ENCODE data around the gene DPYSL4.
"Not testable (repeated sequence)": the region's sequence is repeated elsewhere in the genome, so short reads cannot be mapped to it uniquely, and the experiment has no call there.

The DPYSL4 gene

DNA sequence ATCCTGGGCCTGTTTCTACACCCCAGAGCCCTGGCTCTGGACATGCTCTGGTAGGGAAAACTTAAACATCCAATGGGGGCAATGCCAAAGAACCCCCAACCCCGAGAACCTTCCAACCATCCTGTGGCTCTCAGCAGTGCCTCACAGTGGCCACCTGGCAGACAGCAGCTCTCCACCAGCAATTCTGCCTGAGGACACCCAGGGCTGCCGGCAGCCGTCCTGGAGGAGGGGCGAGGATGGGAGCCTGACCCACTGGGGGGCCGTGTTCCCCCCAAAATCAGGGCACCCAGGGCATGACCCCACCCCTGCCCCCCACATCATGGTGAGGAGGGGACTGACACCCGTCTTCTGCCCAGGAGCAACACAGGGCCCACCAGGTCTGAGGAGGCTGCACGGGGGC lies 32.7 kb downstream of the DPYSL4 start:
- H3K4me3 ChIP-seq: no peak overlapping the region
- no peak overlapping the region for H3K27ac ChIP-seq
- TF ChIP-seq, protein P1, sequence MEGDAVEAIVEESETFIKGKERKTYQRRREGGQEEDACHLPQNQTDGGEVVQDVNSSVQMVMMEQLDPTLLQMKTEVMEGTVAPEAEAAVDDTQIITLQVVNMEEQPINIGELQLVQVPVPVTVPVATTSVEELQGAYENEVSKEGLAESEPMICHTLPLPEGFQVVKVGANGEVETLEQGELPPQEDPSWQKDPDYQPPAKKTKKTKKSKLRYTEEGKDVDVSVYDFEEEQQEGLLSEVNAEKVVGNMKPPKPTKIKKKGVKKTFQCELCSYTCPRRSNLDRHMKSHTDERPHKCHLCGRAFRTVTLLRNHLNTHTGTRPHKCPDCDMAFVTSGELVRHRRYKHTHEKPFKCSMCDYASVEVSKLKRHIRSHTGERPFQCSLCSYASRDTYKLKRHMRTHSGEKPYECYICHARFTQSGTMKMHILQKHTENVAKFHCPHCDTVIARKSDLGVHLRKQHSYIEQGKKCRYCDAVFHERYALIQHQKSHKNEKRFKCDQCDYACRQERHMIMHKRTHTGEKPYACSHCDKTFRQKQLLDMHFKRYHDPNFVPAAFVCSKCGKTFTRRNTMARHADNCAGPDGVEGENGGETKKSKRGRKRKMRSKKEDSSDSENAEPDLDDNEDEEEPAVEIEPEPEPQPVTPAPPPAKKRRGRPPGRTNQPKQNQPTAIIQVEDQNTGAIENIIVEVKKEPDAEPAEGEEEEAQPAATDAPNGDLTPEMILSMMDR (IDR thresholded peaks at IDR 0.05): no peak
- no peak for DNase-seq (ENCODE audit: low spot score)

DNA sequence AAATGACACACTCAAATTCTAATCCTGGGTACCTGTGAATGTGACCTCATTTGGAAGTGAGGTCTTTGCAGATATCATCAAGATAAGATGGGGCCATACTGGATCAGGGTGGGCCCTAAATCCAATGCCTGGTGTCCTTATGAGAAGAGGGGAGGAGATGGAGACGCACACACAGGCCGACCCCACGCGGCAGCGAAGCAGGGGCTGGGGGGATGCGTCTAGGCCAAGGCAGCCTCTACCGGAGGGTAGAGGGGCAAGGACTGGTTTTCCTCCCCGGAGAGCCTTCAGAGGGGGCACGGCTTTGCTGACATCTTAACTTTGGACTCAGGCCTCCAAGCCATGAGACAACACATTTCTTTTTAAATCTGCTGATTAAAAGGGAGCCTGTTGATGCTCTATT lies 33.3 kb downstream of the DPYSL4 start:
- no peak overlapping the region for H3K4me3 ChIP-seq
- H3K27ac ChIP-seq: no peak overlapping the region
- DNase-seq (ENCODE audit: low spot score): no peak
- TF ChIP-seq, protein P1 (IDR thresholded peaks at IDR 0.05): no peak

DNA sequence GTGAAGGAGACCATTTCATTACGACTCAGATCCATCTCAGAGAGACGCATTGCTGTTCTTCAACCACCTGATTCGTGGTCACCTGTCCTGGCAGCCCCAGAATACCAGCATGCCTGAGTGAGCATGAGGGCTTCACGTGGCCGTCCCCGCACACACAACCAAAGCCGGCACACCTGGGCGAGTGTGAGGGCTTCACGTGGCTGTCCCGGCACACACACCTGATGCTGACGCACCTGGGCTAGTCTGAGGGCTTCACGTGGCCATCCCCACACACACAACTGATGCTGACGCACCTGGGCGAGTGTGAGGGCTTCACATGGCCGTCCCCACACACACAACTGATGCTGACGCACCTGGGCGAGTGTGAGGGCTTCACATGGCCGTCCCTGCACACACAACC lies 34.2 kb downstream of the DPYSL4 start:
- not testable (repeated sequence) for H3K27ac ChIP-seq; H3K4me3 ChIP-seq; DNase-seq (ENCODE audit: low spot score)

DNA sequence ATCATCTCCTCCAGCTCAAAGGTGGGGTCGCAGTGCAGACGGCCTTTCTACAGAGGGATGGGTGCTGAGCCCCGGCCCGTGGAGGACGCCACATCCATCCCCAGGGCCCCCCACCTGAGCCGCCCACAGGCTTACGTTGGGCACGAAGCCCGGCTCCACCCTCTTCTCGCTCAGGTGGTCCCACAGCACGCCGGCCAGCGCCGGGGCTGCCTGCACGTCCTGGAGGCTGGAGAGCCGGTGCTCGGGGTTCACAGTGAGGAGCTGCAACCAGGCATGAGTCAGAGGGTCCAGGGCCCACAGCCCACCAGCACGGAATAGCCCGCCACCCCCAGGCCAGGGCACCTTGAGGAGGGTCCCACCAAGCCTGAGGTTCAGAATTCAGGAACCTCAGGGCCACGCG lies 36.0 kb downstream of the DPYSL4 start:
- no peak for DNase-seq (ENCODE audit: low spot score)
- no peak overlapping the region for H3K4me3 ChIP-seq
- TF ChIP-seq, protein P1 (IDR thresholded peaks at IDR 0.05): no peak
- H3K27ac ChIP-seq: no peak overlapping the region

DNA sequence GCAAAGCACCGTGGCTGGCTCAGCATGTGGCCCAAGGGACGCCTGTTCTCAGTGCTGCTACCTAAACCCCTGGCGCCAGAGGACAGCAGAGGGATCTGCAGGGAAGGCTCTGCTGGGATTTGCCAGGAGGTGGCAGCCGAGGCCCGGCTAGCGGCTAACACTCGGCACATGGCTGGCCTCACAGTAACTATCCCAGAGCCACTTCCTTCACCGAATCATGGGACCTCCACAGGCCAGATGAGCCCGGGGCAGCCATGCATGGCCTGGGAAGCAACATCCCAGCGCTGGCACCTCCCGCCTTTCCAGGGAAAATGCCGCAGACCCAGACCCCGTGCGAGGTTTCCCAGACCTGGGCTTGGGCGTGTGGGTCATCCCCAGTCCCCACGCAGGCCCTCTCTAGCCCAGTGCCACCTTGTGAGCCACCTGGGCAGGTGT lies 36.4 kb downstream of the DPYSL4 start:
- Histone ChIP-seq H3K4me3 (no peak overlapping the region), H3K27ac (no peak overlapping the region)
- TF ChIP-seq, protein P1 (IDR thresholded peaks at IDR 0.05): peak; percentile 78
- no peak for DNase-seq (ENCODE audit: low spot score)

DNA sequence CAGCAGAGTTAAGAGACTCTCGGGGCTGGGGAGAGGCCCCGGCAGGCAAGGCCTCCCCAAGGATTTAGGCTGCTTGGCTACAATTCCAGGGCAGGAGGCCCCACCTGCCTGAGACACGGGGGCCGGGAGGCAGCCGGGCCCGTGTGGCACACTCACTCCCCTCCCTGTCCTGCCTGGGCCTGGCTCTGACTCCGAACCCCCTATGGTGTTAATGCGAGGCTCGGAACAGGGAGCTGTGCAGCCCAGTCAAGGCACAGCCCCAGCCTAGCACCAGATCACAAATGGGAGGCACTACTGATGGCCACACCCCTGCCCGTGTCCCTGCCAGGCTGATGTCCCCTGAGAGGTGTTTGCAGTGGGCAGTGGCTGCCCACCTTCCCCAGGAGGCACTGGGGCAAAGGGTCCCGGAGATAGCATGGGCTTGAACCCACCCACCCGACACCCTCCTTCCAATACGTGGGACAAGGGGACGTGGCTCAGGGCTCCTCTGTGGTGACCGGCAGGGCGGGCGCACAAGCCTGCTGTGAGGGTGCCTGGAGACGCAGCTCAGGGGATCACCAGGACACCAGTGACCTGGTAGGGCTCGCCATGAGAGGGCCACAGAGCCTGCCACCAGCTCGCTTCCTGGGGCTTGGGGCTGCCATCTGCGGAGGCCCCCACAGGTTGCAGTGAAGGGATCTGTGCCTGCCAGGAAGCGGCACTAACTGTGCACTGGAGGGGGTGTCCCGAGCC lies 37.0 kb downstream of the DPYSL4 start:
- H3K4me3 ChIP-seq: no peak overlapping the region
- no peak for DNase-seq (ENCODE audit: low spot score)
- H3K27ac ChIP-seq: no peak overlapping the region
- TF ChIP-seq, protein P1 (IDR thresholded peaks at IDR 0.05): no peak

DNA sequence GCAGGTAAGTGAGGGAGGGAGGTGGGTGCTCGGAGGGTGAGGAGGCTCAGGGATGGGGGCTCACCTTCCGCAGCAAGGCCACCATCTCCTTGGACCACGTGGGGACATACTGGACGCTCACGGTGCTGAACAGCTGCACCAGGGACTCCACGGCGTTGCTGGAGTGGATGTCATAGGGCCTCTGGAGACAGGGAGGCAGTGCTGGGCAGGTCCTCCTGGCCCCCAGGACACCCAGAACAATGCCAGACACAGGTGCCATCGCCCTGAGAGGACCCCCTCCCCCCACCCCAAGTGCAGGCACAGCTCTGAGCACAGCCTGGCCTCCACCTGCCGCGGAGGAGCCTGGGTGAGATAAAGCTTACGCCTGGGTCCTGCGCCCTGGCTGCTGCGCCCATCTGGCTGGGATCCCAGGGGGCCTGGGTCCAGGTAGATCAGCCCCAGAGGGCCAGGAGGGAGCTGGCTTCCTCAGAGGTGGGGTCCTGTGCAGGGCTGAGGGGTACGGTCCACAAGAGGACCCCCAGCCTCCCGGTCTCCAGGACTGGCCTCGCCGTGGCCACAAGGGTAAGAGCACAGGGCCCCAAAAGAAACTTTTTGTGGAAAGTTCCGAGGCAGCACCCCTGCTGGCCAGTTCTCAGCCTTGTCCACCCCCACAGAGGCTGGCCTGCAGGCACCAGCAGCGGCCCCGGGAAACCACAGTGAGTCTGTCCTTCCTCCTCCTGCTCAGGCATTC lies 37.8 kb downstream of the DPYSL4 start:
- TF ChIP-seq, protein P1 (IDR thresholded peaks at IDR 0.05): no peak
- no peak for DNase-seq (ENCODE audit: low spot score)
- Histone ChIP-seq H3K27ac (no peak overlapping the region), H3K4me3 (no peak overlapping the region)
